Lung microvascular endothelial cell (primary cell): ENCODE results near the gene DTYMK. TPM values are rescaled to one million over a fixed set of nuclear protein-coding genes. Genes with fewer than 3 reads are reported as not detected.

Experiments used
- DNase-seq, 2 donors: peaks; one replicate each; pipeline versions ENCODE4 v3.0.0 to v3.0.0-alpha.2; 2010; ENCODE audit warnings: low read depth in 2 of 2
- total RNA-seq: library from RNA; depleted of rRNA; stranded (reverse); fragments of >200 nt; gene quantifications from 2 replicates; pipeline ENCODE4 v1.2.1, GENCODE V29; 2014

DTYMK gene, protein sequence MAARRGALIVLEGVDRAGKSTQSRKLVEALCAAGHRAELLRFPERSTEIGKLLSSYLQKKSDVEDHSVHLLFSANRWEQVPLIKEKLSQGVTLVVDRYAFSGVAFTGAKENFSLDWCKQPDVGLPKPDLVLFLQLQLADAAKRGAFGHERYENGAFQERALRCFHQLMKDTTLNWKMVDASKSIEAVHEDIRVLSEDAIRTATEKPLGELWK
- total RNA-seq, result 22.0 and 30.3 TPM in 2 replicates

DNA sequence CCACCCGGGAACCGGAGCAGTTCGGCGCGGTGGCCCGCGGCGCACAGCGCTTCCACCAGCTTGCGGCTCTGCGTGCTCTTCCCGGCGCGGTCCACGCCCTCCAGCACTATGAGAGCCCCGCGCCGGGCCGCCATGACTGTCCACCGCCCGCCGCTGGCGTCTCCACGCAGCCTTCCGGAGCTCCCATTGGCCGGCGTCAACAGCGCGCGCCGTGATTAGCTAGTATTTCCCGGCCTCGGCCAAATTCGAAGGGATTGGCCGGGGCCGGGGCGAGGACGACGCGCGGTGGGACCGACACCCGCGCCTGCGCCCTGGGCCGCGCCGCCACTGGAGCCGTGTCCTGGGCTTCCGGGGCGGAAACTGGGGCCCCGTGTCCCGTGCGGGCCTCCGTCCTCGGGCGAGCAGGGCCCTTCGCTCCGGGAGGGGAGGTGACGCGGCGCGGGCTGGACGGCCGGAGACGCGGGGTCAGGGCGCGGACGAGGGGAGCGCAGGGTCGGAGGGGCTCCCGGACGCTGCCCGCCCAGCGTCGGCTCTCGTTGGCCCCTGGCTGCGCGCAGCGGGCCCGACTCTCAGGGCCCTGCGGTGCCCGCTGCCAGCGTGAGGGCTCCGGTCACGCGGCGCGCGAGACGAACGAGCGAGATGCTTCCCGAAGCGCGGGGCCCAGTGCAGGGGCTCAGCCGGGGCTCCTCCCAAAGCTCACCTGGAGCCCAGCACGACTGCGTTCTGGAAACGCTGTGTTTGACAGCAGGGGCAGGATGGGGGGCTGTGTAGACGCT lies at the start of gene DTYMK:
Gene DTYMK, minus strand, starts transcription at position 166 of the 776 bp plus-strand sequence. Its CDS starts 32 bp downstream, at position 134.
- peak; percentile 97 to 98 for DNase-seq

DNA sequence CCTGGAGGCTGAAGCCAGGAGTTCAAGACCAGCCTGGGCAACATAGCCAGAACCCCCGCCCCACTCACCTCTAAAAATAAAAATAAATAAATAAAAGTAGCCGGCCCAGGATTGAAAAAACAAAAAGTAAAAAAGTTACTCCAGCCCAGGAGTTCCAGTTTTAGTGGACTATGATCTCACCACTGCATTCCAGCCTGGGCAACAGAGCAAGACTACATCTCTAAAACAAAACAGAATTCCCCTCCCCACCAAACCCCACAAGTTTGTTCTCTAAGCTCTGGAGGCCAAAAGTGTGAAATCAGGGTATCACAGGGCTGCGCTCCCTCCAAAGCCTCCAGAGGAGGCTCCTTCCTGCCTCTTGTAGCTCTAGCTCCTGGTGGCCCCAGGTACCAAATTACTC lies 49.5 kb upstream of the DTYMK start:
- no peak for DNase-seq

DNA sequence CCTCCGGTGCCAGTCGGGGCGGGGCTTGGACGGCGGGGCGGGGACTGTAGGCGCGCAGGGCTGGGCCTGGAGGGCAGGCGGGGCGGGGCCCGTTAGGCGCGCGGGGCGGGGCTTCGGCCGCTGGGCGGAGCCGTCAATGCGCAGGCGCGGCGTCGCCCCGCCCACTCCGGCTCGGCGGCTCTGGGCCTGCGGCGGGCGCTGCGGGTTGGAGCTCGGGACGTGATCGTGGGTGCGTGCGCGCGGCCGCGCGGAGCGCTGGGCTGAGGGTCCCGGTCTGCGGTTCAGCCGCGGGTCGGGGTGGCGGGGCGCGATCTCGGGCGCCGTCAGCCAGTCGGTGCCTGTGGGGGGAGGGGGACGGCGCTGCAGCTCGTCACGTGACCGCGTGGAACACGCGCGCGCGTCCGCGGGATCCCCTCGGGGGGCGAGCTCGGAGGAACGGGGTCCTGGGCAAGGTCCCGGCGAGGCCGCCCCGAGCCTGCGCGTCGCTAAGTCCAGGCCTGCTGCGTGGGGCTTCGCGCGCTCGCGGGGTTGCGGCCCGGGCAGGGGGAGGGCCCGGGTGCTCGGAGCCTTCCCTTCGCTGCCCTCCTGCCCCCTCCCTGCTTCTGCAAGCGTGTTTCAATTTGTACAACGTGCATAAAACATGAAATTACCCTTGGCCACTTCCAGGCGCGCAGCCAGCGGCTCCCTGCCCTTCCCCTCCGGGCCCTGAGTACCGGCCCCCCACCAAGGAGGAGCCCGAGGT lies 48.0 kb upstream of the DTYMK start, which contains the start of gene D2HGDH:
Gene D2HGDH, plus strand, starts transcription at position 164 of the 742 bp plus-strand sequence. CDS start 595 bp downstream, outside the sequence.
- DNase-seq, result peak; percentile 86 to 93

DNA sequence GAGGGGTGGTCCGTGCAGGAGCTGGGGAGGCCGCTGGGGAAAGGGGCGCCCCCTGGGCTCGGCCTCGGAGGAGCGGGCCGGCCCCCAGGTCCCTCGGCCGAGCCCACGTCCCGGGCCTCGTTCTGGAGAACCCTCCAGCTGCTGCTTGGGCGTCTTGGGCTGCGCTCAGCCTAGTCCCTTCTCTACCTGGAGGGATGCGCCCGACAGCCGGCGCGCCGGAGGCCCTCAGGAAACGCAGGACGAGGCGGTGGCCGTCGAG lies 47.5 kb upstream of the DTYMK start:
- no peak for DNase-seq

DNA sequence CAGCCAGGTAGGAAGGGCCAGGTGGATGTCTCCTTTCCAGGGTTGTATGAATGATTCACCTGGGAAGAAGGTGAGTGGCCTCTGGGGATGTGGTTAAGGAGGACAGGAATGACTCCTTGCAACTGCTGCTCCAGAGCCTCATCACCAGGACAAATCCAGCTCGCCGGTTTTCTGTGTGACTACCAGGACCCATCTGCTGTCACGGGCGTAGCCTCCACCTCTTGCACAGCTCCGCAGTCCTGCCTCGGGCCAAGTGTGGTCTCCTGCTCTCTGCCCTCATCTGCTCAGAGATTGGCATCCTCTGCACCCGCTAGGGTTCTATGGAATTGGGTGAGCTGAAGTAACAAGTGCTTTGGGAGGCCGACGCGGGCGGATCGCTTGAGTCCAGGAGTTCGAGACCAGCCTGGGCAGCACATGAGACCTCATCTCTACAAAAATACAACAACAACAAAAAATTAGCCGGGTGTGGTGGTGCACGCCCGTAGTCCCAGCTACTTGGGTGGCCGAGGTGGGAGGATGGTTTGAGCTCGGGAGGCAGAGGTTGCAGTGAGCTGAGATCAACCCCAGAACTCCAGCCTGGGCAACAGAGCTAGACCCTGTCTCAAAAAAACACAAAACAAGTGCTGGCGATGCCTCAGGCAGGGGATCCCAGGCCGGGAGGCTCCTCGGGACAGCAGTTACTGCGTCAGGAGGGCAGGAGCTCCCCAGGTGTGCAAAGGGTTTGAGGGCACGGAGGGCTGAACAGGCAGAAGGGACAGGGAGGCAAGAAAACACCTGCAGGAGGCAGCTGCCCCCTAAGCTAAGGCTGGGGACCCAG lies 47.0 kb upstream of the DTYMK start:
- DNase-seq, result no peak

DNA sequence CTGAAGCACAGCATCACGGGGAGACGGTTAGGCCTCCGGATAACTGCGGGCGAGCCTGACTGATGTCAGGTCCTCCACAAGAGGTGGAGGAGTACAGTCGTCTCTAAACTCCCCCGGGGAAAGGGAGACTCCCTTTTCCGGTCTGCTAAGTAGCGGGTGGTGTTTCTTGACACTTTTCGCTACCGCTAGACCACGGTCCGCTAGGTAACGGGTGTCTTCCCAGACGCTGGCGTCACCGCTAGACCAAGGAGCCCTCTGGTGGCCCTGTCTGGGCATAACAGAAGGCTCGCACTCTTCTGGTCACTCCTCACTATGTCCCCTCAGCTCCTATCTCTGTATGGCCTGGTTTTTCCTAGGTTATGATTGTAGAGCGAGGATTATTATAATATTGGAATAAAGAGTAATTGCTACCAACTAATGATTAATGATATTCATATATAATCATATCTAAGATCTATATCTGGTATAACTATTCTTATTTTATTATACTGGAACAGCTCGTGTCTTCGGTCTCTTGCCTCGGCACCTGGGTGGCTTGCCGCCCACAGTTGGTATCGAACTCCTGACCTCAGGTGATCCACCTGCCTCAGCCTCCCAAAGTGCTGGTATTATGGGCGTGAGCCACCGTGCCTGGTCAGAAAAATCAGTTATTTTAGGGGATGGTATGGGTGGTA lies 46.0 kb upstream of the DTYMK start:
- DNase-seq, result peak; percentile 42 to 52

DNA sequence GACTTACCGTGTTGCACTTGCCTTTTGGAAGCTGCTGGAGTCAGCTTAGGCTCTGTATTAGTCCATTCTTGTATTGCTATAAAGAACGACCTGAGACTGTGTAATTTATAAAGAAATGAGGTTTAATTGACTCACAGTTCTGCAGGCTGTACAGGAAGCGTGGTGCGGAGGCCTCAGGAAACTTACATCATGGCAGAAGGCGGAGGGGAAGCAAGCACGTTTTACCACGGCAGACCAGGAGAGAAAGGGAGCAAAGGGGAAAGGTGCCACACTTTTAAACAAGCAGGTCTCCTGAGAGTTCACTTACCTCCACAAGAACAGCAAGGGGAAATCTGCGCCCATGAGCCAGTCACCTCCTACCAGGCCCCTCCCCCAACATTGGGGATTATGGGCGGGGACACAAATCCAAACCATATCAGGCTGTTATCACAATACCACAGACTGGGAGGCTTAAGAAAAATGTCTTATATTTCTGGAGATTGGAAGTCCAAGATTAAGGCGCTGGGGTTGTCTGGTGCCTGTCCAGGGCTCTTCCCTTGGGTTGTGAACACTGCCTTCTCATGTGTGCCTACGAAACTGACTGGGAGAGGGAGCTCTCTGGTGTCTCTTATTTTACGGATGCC lies 44.2 kb upstream of the DTYMK start:
- peak; percentile 60 to 70 for DNase-seq

DNA sequence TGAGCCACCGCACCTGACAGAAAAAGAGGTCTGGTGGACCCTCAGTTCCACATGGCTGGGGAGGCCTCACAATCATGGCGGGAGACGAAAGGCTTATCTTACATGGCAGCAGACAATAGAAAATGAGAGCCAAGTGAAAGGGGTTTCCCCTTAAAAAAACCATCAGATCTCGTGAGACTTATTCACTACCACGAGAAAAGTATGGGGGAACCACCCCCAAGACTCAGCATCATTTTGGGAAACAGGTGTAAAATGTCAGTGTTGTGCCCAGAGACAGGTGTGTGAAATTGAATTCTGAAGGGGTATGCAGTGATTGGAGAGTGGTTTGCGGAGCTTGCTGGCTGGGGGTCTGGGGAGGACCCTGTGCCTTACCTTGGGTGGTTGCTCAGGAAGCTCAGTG lies 43.3 kb upstream of the DTYMK start:
- DNase-seq, result no peak

DNA sequence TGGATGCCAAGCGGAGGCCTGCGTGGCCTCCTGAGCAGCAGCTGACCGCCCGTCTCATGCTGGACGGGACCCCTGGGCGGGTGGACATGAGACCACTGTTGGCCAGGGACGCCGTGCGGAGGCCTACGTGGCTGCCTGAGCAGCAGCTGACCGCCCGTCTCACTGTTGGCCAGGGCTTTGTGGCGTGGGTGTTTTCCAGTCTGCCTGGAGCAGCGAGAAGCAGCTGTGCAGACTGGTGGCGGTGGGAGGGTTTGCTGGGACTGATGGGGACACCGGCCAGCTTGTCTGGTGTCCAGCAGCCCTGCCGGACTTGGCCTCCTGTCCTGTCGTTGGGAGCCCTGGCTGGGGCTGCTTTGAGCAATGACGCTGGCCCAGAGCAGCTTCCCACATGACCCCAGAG lies 42.0 kb upstream of the DTYMK start:
- DNase-seq, result peak in 1 of 2 donors; percentile 55

DNA sequence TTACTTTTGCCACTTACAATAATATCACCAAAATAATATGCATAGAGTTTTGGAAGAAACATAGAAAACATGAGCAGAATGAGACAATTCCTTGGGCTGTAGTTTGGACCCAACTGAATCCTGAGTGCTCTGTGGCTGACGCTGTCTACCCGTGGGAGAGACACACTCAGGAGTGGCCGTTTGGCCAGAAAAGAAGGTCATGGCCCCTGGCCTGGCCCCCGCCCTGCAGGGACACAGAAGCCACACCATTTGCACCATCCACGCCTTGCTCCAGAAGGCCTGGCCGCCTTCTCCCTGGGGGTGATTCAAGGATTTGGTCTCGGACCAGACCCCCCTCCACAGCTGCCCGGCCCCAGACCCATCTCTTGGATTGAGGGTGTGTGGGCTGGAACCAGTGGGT lies 41.4 kb upstream of the DTYMK start:
- DNase-seq, result no peak

DNA sequence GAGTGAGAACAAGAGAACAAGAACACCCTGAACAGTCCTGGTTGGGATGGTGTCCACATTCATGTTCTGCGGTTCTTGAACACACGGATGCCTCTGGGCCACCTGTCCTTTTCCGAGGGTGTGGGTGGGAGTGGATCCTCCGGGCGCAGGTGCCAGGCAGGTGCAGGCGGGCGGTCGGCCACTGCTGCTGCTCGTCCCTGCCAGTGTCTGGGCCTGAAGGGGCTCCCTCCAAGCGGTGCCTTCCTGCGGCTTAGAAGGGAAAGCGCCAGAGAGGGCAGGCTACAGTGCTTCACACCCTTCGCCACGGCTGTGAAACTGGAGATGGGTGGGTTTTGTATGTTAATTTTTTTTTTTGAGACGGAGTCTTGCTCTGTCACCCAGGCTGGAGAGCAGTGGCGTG lies 39.8 kb upstream of the DTYMK start:
- no peak for DNase-seq

DNA sequence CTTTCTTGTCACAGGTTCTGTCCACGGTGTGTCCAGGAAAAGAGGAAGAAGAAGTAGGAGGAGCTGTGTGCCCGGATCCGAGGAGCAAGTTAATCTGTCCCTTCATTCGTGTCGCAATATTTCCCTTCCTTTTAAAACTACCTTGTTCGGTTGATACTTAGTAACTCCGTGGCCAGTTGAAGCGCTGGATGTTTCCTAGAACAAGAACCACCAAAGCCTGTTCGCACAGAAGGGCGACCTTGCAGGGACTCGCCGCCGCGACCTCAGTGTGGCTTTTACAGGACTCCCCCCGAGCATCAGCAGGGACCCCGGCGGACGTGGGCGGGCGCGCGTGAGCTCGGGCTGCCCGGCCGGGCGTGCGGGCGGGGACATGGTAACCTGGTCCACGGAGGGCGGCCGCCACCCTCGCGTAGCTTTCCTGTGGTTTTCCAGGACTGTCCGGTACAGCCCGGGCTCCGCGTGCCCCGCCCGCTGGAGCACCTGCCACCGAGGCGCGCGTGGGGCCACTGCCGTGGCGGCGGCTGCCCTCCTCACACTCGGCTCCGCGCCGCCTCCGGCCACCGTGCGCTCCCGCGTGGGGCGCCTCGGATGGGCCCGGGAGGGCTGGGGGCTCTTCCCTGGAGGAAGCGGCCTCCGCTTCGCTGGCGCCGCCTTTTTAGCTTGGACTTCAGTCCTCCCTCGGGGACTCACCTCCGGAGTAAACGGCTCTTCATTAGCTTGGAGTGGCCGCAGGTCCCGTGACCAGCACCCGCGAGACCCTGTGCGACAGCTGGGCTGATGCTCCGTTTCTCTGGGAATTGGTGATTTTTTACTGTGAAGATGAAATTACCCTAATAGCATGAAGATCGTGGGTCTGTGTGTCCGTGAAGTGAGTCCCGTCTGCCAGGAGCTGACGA lies 38.6 kb upstream of the DTYMK start:
- no peak for DNase-seq

DNA sequence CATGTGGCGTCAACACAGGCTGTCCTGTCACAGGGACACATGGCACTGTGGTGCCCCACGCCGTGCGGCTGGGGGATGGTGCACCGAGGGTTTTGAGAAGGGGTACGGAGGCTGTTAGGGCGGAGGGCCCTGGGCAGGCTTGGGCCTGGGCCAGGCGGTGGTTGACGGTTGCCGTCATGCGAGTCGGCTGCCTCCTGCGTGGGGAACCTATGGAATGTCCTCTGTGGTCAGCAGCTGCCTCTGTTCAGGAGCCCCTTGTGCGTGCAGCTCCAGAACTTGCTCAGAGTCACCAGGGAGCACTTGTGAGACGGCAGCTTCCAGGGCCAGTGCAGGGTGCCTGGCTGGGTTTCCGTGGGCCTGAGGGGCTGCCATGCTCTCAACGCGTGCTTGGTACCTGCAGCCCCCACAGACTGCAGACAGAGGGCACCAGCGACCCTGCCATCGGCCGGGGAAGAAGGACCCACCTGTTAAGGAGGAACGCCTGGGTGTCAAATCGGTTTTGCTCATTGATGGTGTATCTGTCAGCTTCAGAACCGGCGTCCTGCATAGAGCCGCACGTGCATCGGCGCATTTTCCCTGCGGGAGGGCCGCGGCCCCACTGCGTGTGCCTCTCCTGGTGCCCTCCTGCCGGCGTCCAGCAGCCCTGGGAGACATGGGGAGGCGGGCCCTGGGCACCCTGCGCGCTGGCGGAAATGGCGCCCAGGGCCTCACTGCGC lies 37.8 kb upstream of the DTYMK start:
- peak in 1 of 2 donors; percentile 31 for DNase-seq

DNA sequence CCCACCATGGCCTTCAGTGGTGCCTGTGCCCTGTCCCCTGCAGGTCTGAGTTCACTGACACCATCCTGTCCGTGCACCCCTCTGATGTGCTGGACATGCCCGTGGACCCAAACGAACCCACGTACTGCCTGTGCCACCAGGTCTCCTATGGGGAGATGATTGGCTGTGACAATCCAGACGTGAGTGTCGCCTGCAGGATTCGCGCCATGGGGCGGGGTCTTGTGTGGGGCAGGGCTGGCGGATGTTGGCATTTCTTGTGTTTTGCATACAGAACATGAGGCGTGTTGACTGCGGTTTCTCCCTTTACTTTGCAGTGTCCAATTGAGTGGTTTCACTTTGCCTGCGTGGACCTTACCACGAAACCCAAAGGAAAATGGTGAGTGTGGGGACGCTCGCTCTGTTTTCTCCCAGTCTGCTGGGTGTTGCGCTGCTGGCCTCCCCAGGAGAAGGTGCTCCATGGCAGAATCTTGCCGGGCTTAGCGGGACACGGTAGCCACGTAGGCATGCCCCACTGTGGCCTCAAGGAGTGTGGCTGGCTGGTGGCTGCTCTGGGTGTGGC lies 36.4 kb upstream of the DTYMK start:
- no peak for DNase-seq

DNA sequence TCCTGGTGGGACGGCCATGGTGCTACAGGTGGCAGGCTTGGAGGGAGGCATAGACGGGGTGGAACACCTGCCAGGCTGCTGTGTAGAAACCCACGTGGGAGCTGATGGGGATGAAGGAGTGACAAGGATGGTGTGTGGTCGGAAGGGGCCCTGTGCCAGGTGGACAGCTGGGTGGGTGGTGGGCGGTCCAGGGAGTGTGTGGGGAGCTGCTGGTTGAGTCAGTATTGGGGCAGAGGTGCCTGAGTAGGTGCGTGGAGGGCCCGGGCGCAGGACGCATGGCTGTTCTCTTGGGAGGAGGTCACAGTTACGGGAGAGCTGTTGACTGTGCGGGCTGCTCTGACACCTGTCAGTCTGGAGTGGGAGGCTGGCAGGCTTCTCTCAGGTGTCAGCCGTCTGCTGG lies 35.2 kb upstream of the DTYMK start:
- DNase-seq, result no peak

DNA sequence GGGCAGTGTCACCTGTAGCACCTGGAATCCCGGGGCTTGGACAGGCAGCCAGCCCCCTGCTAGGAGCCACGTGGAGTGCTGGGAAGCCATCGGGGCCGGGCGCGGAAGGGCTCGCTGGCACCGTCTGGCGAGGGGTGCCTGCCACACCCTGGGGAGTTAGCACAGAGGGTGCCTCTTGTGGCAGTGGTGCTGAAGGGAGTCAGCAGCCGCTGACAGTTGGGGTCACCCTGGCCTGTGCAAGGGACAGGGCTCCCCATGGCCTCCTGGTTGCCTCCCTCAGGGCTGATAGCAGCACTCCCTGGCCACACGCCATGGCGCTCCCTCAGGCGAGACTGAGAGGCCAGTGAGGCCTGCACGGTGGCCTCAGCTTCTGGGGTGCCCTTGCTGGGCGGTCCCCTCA lies 33.9 kb upstream of the DTYMK start:
- no peak for DNase-seq

DNA sequence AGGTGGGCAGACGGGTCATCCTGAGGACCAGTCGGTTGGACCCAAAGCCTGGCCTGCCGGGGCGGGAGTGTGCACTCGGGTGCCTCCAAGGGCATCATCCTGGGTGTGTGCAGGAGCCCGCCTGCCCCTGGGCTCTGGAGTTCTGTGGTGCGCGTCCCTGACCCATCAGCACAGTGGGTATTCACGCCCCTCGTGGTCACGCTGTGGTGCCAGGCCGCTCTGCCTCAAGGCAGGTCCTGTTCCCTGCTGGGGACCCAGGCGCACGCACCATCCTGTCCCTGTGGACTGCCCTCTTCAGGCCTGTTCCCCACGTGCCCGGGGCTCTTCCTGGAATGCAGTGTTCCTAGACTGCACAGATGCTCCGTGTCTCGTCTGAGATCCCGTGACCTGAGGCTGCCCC lies 33.5 kb upstream of the DTYMK start:
- DNase-seq, result no peak

DNA sequence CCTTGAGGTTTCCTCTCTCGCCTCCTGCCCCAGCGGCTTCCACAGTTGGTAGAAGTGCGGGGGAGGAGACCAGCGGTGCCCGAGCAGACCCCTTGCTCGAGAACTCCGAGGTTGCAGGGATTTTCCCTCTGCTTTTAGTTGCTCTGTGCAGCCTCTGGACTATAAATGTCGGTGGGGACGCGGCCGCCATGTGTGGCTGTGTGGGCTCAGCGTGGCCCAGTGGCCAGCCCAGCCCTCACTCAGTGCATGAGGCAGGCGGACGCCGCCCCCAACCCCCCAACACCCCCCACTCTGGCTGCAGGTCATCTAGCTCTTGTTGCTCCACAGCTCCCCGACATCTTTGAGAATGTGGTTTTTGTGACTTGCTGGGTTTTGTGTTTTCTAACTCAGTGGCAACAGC lies 32.5 kb upstream of the DTYMK start:
- no peak for DNase-seq

DNA sequence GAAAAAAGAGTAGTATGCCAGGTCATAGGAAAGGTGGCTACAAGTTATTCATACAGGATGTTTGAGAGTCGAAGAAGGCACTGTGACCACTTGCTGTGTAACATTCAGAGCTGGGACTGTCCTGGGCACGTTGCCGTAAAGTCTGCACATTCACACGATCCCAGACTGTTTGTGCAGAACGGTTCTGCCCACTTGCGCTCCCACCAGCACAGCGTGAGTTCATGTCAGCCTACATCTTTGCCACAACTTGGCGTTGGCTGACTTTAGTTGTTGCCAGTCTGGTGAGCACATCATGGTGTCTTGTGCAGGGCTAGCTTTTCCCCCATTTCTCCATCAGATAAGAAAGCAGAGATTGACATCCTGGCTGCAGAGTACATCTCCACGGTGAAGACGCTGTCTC lies 22.3 kb upstream of the DTYMK start:
- no peak for DNase-seq
